Right ventricle myocardium superior (tissue), 1 donor: ENCODE measurements around the gene S1PR3. TPM values are rescaled to one million over a fixed set of nuclear protein-coding genes. Genes with fewer than 3 reads are reported as not detected.

Source experiments
- ATAC-seq: fragments of 200-7000 bp; cut with Tn5 transposase; one replicate; pipeline ENCODE4 v1.9.1; 2020; ENCODE audit warnings: mild to moderate bottlenecking; ENCODE audit not compliant: poor library complexity
- DNase-seq: peaks from one replicate; pipeline ENCODE4 v3.0.0-alpha.2; 2020
- intact Hi-C: fragments of 100-400 bp; cut with DNase I; formaldehyde crosslinking; loops from one replicate; pipeline ENCODE4 v1.11.2; 2022
- total RNA-seq: library from RNA; stranded (reverse); fragmentation: NEBNext Ultra II Directional; extraction: Animal tissue kit (Norgen Biotek cat#: 25700); gene quantifications from one replicate; pipeline ENCODE4 v1.2.1, GENCODE V29; 2021
- donor health status: DM: no; HTN: yes; CAD: no; lungs with severe emphysema.

The S1PR3 gene
- total RNA-seq, 1 donor from 2014 or later, result 28.2 TPM

DNA sequence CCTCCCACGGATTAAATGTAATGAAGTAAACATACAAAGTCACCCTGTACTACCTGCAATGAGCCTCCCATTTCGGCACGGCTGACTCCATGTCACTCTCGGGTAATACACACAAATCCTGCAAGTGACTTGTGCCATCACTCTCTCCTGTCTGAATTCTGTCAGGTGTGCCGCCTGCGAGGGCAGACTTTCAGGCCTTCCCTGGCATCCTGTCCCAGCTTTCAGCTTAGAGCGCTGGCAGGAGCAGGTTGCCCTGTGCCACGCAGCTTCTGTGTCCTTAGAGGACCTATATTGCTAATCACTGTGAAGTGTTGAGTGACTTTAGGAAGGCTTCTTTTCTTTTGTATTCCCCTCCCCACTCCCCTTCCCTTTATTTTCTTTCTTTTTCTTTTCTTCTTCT is 25.8 kb upstream of the S1PR3 start:
- intact Hi-C loops, result no loop called here
- peak; percentile 92 for ATAC-seq
- DNase-seq, result peak; percentile 54

DNA sequence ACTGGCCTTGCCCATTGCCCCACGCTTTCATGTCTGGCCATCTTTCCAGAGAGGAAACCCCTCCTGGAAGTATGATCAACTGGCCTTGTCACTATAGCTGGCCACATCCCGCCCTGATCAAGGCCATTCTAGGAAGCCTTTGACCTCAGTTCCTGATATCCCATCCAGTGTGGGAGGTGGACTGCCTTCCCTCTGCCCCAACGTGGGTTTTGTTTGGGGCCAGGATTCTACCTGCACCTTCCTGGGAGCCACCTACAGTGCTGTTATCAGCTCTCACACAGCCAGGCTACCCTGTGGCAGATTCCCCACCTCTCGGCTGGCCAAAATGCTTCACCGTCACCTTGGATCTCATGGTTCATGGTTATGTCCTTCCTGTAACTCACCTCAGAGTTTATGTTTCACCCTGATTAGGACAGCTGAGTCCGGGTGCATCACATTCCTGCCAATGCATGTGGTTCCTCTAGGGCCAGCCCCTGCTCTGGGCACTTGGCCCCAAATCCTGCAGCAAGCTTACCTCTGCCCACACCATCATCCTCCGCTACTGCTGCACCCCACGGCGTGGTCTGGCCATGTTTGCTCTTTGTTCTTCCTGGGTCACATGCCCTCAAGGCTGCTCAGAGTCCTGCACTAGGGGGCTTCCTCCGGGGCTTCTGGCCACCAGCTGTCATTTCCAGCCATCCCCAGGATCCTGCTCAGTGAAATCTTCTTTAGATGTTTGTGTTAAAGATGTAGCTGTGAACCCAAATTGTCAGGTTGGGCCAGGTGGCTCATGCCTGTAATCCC is 24.2 kb upstream of the S1PR3 start:
- intact Hi-C loops, result no loop called here
- DNase-seq (no peak), ATAC-seq (no peak)

DNA sequence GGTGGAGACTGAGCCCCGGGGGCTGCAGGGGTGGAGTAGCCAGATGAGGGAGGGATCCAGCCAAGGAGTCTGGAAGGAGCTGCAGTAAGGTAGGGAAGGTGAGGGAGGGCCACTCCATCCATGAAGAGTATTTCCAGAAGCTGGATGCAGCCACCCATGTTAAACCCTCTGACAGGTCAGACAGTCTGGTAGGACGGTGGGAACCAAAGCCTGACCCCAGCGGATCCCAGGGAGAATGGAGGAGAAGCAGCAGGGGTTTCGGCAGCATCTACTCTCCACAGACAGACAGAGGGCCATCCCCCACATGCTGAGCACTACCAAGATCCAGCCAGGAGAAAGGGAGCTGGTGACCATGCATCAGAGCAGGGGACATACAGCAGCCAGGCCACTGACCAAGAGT is 22.5 kb upstream of the S1PR3 start:
- intact Hi-C loops, result no loop called here
- ATAC-seq (no peak), DNase-seq (no peak)

DNA sequence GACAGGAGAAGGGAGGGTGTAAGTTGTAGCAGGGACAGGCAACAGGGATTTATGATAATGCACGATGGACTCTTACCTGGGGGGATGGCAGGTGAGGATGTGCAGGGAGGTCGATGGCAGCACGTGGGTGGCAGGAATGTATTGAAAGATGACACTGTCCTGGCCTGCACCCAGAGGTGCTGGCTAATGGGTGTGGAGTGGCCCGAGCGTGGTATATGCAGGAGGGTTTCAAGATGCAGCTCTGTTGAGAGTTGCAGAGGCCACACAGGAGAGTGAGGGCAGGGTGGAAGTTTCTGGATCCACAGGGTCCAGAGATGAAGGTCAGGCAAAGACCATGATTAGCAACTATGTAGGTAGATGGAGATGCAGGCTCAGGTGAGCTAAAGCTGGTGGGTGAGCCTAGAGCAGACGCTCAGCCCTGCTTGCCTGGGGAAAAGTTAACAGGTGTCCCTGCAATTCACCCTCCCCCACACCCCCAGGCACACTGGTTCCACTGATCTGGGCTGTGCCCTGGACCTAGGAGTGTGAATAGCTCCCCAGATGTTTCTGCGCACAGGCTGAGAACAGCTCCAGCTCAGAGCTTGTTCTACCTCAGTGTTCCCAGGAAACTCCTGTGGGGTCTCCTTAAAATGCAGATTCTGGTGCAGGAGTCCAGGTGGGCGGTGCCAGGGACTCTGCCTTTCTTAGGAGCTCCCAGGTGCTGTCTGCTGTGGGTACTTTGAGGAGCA is 21.5 kb upstream of the S1PR3 start:
- no peak for DNase-seq
- ATAC-seq, result no peak
- intact Hi-C loops, result no loop called here

DNA sequence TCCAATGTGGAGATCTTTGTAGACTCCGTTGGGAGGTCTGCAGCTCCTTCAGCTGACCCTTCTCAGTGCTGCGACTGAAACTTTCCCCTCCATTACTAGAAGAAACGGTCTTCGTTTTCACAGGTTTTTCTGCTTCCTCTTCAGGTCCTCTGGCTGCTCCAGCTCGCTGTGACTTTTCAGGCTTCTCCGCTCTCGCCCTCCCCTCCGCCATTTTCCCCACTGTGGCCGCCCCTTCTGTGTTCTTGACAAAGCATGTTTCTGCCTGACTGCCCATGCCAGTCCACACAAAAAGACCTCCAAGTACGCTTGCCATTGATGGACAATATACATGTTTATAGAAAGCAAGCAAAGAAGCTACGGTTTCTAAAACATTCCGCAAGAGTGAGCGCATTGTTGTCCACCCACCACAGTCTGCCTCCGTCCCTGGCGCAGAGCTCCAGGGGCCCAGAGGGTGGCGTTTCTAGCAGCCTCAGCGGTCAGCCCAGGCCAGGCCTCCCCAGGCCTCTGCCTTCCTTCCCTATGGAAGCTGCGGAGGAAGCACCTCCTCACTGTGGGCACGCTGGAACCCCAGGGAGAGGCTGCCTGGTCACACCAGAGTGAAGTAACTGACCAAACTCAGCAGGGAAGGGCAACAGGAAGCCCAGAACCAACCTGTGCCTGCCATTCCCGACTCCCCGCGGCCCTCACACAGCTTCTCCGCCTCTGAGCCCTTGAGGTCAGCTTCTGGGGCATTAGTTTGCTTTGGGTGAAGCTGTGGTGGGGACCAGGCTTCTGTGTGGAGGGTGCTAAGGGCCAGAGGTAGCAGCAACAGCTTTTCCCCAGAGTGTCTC is 19.9 kb upstream of the S1PR3 start:
- DNase-seq (no peak), ATAC-seq (no peak)
- intact Hi-C loops, result no loop called here

DNA sequence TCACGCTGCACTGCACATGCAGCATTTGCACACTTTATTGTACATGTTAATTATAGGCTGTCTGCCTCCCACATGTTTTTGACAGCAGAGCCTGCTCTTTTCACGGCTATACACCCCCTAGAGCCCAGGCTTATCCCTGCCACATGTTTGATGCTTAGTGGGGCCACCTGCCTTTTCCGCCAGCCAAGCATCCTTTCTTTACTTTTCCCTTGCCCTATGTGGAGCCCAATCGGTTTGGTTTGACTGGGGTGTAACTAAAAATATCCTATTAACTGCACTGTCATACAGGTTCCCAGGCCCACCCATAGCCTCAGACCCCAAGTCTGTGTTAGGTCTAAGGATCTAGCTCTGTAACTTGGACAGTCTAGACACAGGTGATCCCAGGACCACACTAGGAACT is 18.9 kb upstream of the S1PR3 start:
- no peak for ATAC-seq
- DNase-seq, result no peak
- intact Hi-C loops, result no loop called here

DNA sequence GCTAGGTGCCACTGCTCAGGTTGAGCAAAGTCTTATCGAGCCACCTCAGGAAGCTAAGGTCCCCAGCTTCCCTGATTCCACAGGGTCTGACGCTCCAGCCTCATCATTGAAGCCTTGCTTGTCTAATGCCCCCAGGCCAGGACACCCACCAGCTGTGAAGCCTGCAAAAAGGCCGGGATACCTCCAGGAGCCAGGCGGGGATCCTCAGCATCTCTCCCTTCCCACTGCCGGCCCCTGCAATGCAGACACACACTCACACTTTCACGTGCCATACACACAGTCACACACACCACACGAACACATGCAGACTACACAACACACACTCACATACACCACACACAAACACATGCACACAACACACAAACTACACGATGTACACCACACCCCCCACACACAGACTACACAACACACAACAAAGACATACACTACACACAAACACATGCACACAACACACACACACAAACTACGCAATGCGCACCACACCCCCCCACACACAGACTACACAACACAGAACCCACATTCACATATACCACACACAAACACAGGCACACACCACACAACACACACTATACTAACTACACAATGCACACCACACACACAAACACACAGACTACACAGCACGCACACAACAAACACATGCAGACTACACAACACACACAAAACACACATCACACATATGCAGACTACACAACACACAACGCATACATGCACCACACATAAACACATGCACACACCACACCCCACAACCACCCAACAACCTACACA is 17.8 kb upstream of the S1PR3 start:
- intact Hi-C loops, result no loop called here
- no peak for ATAC-seq
- DNase-seq, result no peak

DNA sequence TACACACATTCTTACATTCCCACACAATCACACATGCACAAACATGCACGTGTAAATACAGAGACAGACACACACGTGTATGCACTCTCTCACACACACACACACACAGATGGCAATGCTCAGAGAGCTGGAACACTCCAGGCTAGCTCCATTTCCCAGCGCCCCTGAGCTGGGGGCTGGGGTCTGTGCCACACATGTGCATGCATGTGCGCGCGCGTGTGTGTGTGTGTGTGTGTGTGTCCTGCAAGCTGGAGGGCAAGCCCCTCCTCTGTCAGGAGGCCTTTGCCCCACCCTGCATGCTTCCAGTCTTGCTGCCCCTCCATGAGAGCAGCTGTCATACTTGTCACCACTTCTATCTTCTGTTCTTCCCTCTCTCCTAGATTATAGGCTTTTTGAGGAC is 16.6 kb upstream of the S1PR3 start:
- ATAC-seq (peak; percentile 14), DNase-seq (no peak)
- intact Hi-C loops, result no loop called here

DNA sequence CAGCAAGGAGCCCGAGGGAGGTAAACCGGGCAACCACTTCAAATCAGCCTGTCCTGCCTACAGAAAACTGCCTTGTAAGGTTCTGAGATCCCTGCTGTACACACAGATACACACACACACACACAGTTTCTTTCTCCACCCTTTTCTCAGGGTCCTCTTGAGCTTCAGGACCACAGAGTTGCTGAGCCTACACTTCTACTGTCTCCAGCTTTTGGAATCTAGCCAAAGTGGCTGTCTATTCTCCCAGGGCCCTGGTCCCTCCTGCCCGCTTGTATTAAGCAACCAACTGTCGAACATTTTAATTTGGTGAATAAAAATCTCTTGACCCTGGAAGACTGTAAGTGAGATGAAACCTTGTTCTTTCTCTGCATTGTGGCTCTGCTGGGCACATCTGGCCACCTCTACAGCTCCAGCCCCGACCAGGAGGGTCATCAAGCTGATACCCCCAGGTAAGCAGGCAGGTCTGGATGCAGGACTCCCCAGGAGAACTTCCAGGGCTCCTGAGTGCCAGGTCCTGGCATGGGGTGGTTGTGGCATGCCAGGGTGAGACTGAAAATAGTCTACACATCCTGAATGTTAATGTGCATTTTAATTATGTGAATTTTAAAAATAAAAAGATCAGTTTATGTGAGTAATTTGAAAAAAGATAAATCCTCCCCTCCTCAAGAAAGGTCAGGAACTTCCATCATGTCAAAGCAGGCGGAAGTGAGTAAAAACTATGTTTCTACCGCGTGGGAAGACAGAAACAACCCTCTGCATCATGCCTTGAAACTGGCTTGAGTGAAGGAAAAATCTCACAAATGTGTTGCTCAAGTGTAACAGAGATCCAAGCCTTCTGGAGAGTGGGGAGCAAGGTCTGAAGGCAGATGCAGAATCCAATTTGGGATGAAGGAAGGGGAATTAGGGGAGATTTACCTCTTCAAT is 15.0 kb upstream of the S1PR3 start:
- intact Hi-C loops, result no loop called here
- ATAC-seq, result peak; percentile 16
- no peak for DNase-seq

DNA sequence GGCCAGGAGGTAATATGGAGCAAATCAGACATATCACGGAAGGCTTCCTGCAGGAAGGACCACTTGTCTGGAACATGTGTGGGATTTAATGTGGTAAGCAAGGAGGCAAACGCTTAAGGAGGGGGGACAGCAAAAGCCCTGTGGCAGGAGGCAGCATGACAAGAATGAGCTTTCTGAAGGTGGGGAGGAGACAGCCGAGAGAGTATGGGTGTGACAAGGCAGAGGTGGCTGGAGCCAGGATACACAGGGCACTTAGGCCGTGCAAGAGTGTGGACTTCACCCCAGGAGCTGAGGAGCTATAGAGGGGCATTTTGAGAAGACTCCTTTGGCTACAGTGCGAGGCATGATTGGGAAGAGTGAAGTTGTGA is 14.4 kb upstream of the S1PR3 start:
- DNase-seq (no peak), ATAC-seq (no peak)
- intact Hi-C loops, result no loop called here

DNA sequence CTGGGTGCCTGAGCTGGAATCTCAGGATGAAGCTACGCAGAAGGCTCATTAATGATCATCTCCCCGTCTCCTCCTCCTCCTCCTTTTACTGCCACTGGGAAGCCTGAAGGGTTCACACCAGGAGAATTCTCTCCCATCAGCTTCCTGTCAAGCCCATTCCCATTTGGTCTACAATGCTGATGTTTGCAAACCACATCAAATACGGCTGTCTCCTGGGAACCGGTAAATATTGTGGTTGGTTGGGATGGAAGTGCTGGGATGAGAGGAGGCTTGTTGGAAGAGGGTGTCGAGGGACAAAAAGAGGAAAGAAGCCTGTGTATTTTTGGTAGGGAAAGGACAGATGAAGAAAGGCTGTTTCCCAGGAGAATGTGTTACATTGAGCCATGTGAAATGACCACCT is 13.2 kb upstream of the S1PR3 start:
- ATAC-seq (peak; percentile 79), DNase-seq (no peak)
- intact Hi-C loops, result no loop called here

DNA sequence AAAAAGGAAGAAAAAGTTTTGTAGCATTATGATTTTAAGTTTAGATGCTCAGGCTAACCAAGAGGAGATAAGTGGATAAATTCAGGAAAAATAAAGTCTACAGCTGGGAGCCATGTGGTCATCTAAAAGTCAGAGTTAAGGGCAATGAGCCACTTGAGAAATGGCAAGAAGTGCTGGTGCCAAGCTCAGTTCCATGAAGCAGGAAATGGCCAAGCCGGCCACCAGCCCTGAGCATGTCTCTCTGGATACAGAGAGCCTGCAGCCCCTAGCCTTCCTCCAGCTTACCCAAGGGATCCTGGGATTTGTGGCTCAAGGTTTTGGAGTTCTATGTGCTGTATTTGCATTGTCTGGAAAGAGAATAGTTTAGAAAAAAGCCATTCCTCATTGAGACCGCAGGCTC is 12.2 kb upstream of the S1PR3 start:
- peak; percentile 45 for ATAC-seq
- DNase-seq, result no peak
- intact Hi-C loops, result no loop called here

DNA sequence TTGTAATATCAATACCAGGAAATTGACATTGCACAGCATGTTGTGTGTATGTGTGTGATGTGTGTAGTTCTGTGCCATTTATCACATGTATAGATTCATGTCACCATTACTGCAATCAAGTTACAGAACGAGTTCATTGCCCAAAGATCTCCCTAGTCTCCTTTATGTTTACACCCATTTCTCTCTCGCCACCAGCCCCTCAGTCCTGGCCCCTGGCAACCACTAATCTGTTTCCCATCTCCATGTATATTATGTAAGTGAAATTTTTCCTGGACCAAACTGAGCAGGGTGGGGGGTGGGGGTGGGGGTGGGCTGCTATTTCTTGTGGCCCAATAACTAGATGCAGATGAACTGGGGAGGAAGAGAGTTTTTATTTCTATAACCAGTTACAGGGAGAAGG is 11.5 kb upstream of the S1PR3 start:
- DNase-seq (no peak), ATAC-seq (no peak)
- intact Hi-C loops, result loop anchor here (10.0 kb wide), 1 partner anchor 105 kb away; no protein-coding TSS in a partner anchor

DNA sequence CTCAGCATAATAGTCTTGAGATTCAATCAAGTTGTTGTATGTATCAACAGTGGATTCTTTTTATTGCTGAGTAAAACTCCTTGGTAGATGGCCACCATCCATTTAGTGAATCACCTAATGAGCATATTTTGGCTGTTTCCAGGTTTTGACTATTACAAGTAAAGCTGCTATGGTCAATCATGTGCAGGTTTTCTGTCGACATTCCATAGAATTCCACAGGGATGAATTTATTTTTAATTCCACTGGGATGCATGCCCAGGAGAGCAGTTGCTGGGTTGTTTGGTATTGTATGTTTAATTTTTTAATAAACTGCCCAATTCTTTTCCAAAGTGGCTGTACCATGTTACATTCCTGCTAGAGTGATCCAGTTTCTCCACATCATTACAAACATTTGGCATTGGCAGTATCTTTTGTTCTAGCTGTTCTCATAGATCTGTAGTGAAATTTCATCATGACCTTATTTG is 10.5 kb upstream of the S1PR3 start:
- intact Hi-C loops, result loop anchor here (10.0 kb wide), 1 partner anchor 106 kb away; no protein-coding TSS in a partner anchor
- ATAC-seq (no peak), DNase-seq (no peak)

DNA sequence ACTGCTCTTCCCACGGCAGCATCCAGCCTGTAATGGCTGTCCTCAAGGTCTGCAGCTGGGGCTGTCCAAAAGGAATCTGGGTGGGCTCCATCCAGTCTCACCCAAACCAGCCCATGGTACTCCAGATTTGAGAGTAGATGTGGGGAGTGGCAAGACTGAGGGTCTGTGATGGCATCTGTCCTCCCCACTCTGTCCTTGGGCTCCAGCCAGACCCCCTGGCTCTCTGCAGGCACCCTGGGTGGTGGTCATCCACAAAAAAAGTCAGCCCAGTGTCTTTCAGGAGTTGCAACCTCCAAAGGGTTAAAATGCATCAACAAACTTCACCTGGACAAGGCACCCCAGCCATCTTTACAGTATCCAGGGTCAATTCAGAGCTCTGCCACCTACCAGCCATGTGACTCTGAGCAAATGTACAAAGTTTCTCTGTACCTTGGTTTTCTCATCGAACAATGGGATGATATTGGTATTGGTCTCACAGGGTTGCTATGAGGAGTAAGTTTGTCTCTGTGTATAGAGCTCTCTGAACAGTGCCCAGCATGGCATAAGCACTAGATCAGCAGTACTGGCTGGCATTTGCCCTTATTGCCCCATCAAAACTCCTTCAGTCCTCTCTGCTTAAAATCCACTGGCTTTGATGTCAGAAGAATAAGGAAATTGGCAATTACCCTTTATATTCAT is 7.3 kb upstream of the S1PR3 start:
- intact Hi-C loops, result loop anchor here (10.0 kb wide), 1 partner anchor 109 kb away; no protein-coding TSS in a partner anchor
- no peak for DNase-seq
- no peak for ATAC-seq

DNA sequence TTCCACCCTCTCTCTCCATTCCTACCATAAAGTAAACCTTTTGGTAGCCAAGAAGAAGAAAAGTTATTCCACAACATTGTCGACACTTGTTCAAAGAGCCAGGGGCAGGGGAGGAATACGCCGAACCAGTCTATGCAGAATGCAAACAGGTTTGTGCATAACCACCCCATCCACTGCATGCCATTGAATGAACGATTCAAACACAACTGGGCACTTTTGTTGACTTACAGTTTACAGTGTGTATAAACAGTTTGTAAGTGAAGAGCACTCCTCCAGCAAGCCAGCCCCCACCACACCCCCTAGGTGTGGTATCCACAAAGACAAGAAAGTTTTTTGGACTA is 6.8 kb upstream of the S1PR3 start:
- ATAC-seq (no peak), DNase-seq (no peak)
- intact Hi-C loops, result loop anchor here (10.0 kb wide), 1 partner anchor 110 kb away; no protein-coding TSS in a partner anchor

DNA sequence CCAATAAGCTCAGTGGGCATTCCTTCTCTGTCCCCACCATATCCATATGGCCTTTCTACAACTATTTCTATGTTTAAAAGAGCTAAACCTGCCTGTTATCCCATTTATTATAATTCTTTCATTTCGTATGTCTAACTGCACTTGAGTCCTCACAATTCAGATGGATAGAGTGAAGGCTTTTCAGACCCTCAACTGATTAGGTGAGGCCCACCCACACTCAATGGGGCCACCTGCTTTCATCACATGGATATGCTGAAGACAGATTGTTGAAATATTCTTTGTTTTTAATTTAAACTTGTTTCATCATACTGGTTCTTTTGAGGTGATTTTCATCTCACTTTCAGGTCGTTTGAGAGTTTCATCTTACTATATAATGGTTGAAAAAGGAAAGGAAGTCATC is 5.7 kb upstream of the S1PR3 start:
- intact Hi-C loops, result loop anchor here (10.0 kb wide), 1 partner anchor 111 kb away; no protein-coding TSS in a partner anchor
- no peak for ATAC-seq
- no peak for DNase-seq
